Small intestine (tissue), 7 donors: ENCODE results near the gene TLR6. TPM values are rescaled to one million over a fixed set of nuclear protein-coding genes. Genes with fewer than 3 reads are reported as not detected.

Experiments used
- DNase-seq, 2 donors: peaks; one replicate each; pipeline versions ENCODE4 v3.0.0 to v3.0.0-alpha.2; 2013
- FAIRE-seq: peaks from 2 replicates; lab custom pipeline; 2012; peaks lifted over from hg19 to GRCh38; lab: Jason Lieb, UNC
- H3K27ac ChIP-seq, 3 donors: one replicate each; pipeline ENCODE4 v1.5.1; 2013; ENCODE audit warnings: low read length in 2 of 3, mild to moderate bottlenecking in 2 of 3, control low read depth in 1 of 3, inconsistent platforms in 1 of 3, low read depth in 1 of 3, moderate library complexity in 1 of 3
- H3K27me3 ChIP-seq, 3 donors: one replicate each; pipeline ENCODE4 v1.6.1; 2013; ENCODE audit warnings: low read length in 3 of 3, inconsistent platforms in 1 of 3; ENCODE audit not compliant: control insufficient read depth in 3 of 3, insufficient read depth in 3 of 3
- H3K36me3 ChIP-seq, 3 donors: one replicate each; pipeline ENCODE4 v1.6.1; 2013; ENCODE audit warnings: low read length in 3 of 3, inconsistent platforms in 1 of 3, low read depth in 1 of 3, mild to moderate bottlenecking in 1 of 3, moderate library complexity in 1 of 3; ENCODE audit not compliant: control insufficient read depth in 3 of 3, insufficient read depth in 2 of 3
- H3K4me1 ChIP-seq, 3 donors: one replicate each; pipeline ENCODE4 v1.6.1; 2013; ENCODE audit warnings: low read length in 2 of 3, inconsistent platforms in 1 of 3, low read depth in 1 of 3, mild to moderate bottlenecking in 1 of 3, moderate library complexity in 1 of 3; ENCODE audit not compliant: control insufficient read depth in 3 of 3, insufficient read depth in 2 of 3
- H3K4me3 ChIP-seq, 3 donors: one replicate each; pipeline ENCODE4 v1.5.1; 2013; ENCODE audit warnings: low read length in 3 of 3, control low read depth in 1 of 3, inconsistent platforms in 1 of 3, low read depth in 1 of 3, mild to moderate bottlenecking in 1 of 3, moderate library complexity in 1 of 3
- H3K9me3 ChIP-seq, 2 donors: one replicate each; pipeline ENCODE4 v1.6.1; 2013; ENCODE audit warnings: low read depth in 1 of 2, low read length in 1 of 2; ENCODE audit not compliant: control insufficient read depth in 2 of 2, insufficient read depth in 1 of 2
- WGBS, 3 donors: extraction: QIAGEN DNeasy Blood & Tissue Kit; methylation state at CpG; one replicate each; pipeline ENCODE4 v1.1.7; 2013; 5-methylcytosine and 5-hydroxymethylcytosine counted together
- polyA plus RNA-seq, 4 donors: library from polyadenylated mRNA; stranded (reverse) in 3 of 4; unstranded in 1 of 4; fragments of 200-250 nt in 3 of 4; fragments of 120-200 nt in 1 of 4; gene quantifications; one replicate each; pipeline versions ENCODE4 v1.2.1 to v1.2.3, GENCODE V29; 2013
- donor health status: healthy with polysubstance abuse.
- donor health status: control.
- donor health status: control.
- donor health status: Bipolar disorder and iron deficiency.
- donor health status: healthy.

TLR6 gene
- polyA plus RNA-seq, 4 donors: under 0.01 to 1.3 (median 0.37) TPM

- 59 to 90% (median 80%) methylated on average over 1 of the region's 1 CpG for WGBS, 3 donors
- no peak overlapping the region for H3K4me3 ChIP-seq
- H3K36me3 ChIP-seq: peaks cover 3 to 10% (median 7%) of the 10 kb centered on the region in 3 donors
- H3K9me3 ChIP-seq: no peaks in the 10 kb centered on the region
- peaks cover 3 to 8% (median 5%) of the 10 kb centered on the region in 3 donors for H3K4me1 ChIP-seq
- no peak overlapping the region for H3K27ac ChIP-seq
- FAIRE-seq: no peak
- no peak for DNase-seq
- H3K27me3 ChIP-seq: no peaks in the 10 kb centered on the region
These were observed 40.3 kb upstream of the TLR6 start for GRCh38 chr4:38896940-38897339.

GRCh38 chr4:38894322-38894982 is 37.8 kb upstream of the TLR6 start:
- H3K27ac ChIP-seq: no peak overlapping the region
- peaks cover 7 to 27% (median 8%) of the 10 kb centered on the region in 3 donors for H3K4me1 ChIP-seq
- FAIRE-seq (no peak), DNase-seq (no peak)
- H3K9me3 ChIP-seq: no peaks in the 10 kb centered on the region
- peaks cover 3 to 10% (median 7%) of the 10 kb centered on the region in 3 donors for H3K36me3 ChIP-seq
- no peak overlapping the region for H3K4me3 ChIP-seq
- H3K27me3 ChIP-seq: no peaks in the 10 kb centered on the region
- 83 to 89% (median 87%) methylated on average over 7 of the region's 7 CpGs for WGBS, 3 donors

- DNase-seq: peak; percentile 75 to 90
- Histone ChIP-seq H3K36me3 (peaks cover 2 to 10% (median 4%) of the 10 kb centered on the region in 3 donors), H3K27ac (peak overlapping the region in 2 of 3 donors; percentile 10 to 39), H3K4me1 (peaks cover 7 to 29% (median 12%) of the 10 kb centered on the region in 3 donors), H3K4me3 (no peak overlapping the region), H3K27me3 (no peaks in the 10 kb centered on the region), H3K9me3 (no peaks in the 10 kb centered on the region)
- WGBS, 3 donors: 19 to 64% (median 42%) methylated on average over 10 of the region's 10 CpGs
- no peak for FAIRE-seq
These were observed 34.7 kb upstream of the TLR6 start for GRCh38 chr4:38891051-38891983.

GRCh38 chr4:38889143-38889542 is 32.5 kb upstream of the TLR6 start:
- peaks cover 7 to 29% (median 12%) of the 10 kb centered on the region in 3 donors for H3K4me1 ChIP-seq

GRCh38 chr4:38884254-38884653 is 27.6 kb upstream of the TLR6 start:
- no peak for DNase-seq
- H3K36me3 ChIP-seq: peaks cover 7 to 13% (median 7%) of the 10 kb centered on the region in 3 donors
- no peaks in the 10 kb centered on the region for H3K9me3 ChIP-seq
- no peaks in the 10 kb centered on the region for H3K27me3 ChIP-seq
- no peak for FAIRE-seq
- peaks cover 0 to 3% (median under 1%) of the 10 kb centered on the region in 3 donors for H3K4me1 ChIP-seq
- WGBS, 3 donors: 97 to 99% (median 98%) methylated on average over 4 of the region's 4 CpGs
- no peak overlapping the region for H3K4me3 ChIP-seq
- H3K27ac ChIP-seq: no peak overlapping the region

More at GRCh38 chr4:38889143-38889542, 32.5 kb upstream of the TLR6 start:
- no peak for FAIRE-seq
- H3K4me3 ChIP-seq: no peak overlapping the region
- DNase-seq: peak; percentile 53 to 64
- WGBS, 3 donors: 46 to 56% (median 52%) methylated on average over 1 of the region's 1 CpG
- peak overlapping the region in 2 of 3 donors; percentile 30 to 54 for H3K27ac ChIP-seq
- no peaks in the 10 kb centered on the region for H3K9me3 ChIP-seq
- H3K36me3 ChIP-seq: peaks cover 2 to 7% (median 6%) of the 10 kb centered on the region in 3 donors
- H3K27me3 ChIP-seq: no peaks in the 10 kb centered on the region

GRCh38 chr4:38876636-38877035 is 20.0 kb upstream of the TLR6 start:
- H3K36me3 ChIP-seq: peaks cover 7 to 20% (median 10%) of the 10 kb centered on the region in 3 donors
- 82 to 93% (median 82%) methylated on average over 2 of the region's 2 CpGs for WGBS, 3 donors
- no peaks in the 10 kb centered on the region for H3K27me3 ChIP-seq
- FAIRE-seq (no peak), DNase-seq (no peak)
- no peak overlapping the region for H3K27ac ChIP-seq
- H3K4me1 ChIP-seq: peaks cover 0 to 4% (median 0%) of the 10 kb centered on the region in 3 donors
- peaks cover 0 to 4% of the 10 kb centered on the region in 2 donors for H3K9me3 ChIP-seq
- H3K4me3 ChIP-seq: no peak overlapping the region

GRCh38 chr4:38873290-38873944 is 16.8 kb upstream of the TLR6 start:
- H3K27me3 ChIP-seq: no peaks in the 10 kb centered on the region
- FAIRE-seq (no peak), DNase-seq (no peak)
- H3K4me1 ChIP-seq: peaks cover 0 to 10% (median 3%) of the 10 kb centered on the region in 3 donors
- H3K9me3 ChIP-seq: peaks cover 0 to 4% of the 10 kb centered on the region in 2 donors
- H3K4me3 ChIP-seq: no peak overlapping the region
- 72 to 83% (median 78%) methylated on average over 5 of the region's 5 CpGs for WGBS, 3 donors
- peak overlapping the region in 2 of 3 donors; percentile 11 to 32 for H3K27ac ChIP-seq
- peaks cover 0 to 12% (median 2%) of the 10 kb centered on the region in 3 donors for H3K36me3 ChIP-seq

GRCh38 chr4:38872620-38873019 is 16.0 kb upstream of the TLR6 start:
- 52 to 68% (median 53%) methylated on average over 5 of the region's 5 CpGs for WGBS, 3 donors
- Histone ChIP-seq H3K36me3 (peaks cover 0 to 9% (median 2%) of the 10 kb centered on the region in 3 donors), H3K27me3 (no peaks in the 10 kb centered on the region), H3K9me3 (peaks cover 0 to 4% of the 10 kb centered on the region in 2 donors), H3K27ac (peak overlapping the region in 2 of 3 donors; percentile 32 to 62), H3K4me1 (peaks cover 0 to 15% (median 3%) of the 10 kb centered on the region in 3 donors), H3K4me3 (no peak overlapping the region)
- DNase-seq (peak in 1 of 2 donors; percentile 47), FAIRE-seq (no peak)
